GM12892 (cell line): ENCODE measurements around the gene CHKB.
"Not testable (repeated sequence)": the region's sequence is repeated elsewhere in the genome, so short reads cannot be mapped to it uniquely, and the experiment has no call there.

ENCODE experiments used
- DNase-seq: peaks from one replicate; pipeline ENCODE4 v3.0.0; 2011; ENCODE audit not compliant: insufficient read length
- FAIRE-seq: peaks from 2 replicates; lab custom pipeline; 2011; peaks lifted over from hg19 to GRCh38; lab: Jason Lieb, UNC
- POLR2A ChIP-seq: IDR thresholded peaks from 2 replicates; pipeline ENCODE4 v1.6.1; 2011; ENCODE audit warnings: low read depth, low read length, control low read depth
- POLR2AphosphoS5 ChIP-seq: IDR thresholded peaks from 2 replicates; pipeline ENCODE4 v1.6.1; 2011; ENCODE audit warnings: low read depth, low read length, control low read depth
- TAF1 ChIP-seq: IDR thresholded peaks from 2 replicates; pipeline ENCODE4 v1.6.1; 2011; ENCODE audit warnings: low read depth, mild to moderate bottlenecking, control low read depth, low read length, borderline replicate concordance

CHKB gene

DNA sequence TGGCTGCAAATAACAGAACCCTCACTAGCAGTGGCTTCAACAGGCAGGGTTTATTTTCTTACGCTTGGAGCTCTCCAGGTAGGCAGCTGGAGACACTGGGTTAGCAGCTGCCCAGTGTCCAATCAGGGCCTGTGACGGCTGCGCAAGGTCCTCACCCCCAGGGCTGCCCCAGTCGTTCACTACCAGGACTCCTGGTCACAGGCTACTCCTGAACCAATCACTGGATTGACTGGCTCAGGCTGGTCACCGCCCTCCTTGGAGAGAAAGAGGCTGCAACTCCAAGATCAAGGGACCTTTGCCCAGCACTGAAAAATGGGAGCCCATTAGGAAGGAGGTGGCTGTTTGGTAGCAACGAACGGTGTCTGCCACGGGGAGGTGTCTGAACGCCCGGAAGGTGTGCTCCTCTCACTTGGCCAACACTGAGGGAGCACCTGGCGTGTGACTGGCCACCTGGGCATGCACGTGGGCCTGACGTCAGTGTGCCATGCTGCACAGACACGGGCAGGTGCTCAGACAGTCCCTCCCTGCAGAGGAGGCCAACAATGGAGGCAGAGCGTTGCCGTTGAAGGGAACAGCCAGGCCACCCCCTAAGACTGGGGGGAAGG, 40.2 kb upstream of the CHKB start:
- DNase-seq (no peak), FAIRE-seq (no peak)
- no peak for TF ChIP-seq POLR2A
- no peak for TF ChIP-seq TAF1
- TF ChIP-seq POLR2AphosphoS5 = no peak

DNA sequence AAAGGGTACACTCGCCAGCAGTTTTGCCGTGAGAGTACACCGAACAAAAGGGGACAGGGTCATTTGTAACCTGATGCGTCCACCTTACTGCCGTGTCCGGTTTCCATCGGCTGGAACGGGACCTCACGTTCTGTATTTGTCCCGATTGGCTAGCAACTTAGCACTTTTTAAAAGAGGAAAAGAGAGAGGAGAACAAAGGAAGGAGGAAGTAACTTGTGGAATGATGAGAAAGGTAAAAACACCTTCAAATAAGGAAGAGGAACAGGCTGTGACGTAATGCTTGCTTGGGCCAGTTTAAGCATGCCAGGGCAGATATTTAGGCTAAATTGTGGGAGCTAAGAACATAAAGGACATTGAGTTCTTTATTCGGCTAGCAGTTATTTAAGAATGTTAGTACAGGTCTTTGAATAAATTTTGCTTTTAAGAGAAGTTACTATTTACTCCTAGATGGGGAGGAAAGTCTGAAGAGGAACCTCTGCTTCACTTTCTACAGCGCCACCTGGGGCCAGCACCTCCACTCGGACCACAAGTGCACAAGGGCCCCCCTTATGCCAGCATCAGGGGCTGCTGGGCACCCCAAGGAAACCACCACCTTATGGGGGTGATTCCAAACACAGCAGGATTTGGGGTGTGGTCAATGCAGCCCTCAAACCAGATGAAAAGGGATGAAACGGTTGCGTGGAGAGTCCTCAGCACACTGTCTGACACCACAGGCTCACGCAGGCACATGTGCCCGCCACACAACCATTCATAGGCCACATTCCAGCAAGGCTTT, 39.5 kb upstream of the CHKB start:
- peak; percentile 71 for FAIRE-seq
- no peak for DNase-seq
- TF ChIP-seq POLR2AphosphoS5 (0 out of 2 replicates have a peak, but pooled peaks have one; percentile 1), POLR2A (no peak)

DNA sequence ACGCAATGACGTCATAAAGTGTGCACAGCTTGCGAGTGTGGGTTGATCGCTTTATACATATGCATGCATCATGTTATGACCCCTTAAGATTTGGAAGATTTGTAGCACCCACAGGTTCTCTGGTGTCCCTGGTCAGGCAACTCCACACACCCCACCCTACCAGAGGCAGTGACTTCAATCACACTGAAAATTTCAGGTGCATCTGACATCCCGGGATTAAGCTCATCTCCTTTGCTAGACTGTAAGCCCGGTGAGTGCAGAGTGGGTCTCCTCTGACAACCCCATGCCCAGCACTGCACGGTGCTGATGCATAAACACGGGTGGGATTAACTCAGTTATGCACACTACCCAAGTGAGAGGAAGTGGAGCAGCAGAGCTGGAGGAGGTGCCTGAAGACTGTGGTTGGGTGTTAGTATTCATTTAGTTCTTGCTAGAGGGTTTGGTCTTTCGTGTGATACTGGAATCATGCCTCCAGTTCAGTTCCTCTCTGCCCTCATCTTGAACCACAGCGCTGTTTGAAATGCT, 38.8 kb upstream of the CHKB start:
- no peak for TF ChIP-seq TAF1
- peak; percentile 74 for TF ChIP-seq POLR2A
- TF ChIP-seq POLR2AphosphoS5 = peak; percentile 43
- DNase-seq = peak; percentile 30
- peak; percentile 84 for FAIRE-seq

DNA sequence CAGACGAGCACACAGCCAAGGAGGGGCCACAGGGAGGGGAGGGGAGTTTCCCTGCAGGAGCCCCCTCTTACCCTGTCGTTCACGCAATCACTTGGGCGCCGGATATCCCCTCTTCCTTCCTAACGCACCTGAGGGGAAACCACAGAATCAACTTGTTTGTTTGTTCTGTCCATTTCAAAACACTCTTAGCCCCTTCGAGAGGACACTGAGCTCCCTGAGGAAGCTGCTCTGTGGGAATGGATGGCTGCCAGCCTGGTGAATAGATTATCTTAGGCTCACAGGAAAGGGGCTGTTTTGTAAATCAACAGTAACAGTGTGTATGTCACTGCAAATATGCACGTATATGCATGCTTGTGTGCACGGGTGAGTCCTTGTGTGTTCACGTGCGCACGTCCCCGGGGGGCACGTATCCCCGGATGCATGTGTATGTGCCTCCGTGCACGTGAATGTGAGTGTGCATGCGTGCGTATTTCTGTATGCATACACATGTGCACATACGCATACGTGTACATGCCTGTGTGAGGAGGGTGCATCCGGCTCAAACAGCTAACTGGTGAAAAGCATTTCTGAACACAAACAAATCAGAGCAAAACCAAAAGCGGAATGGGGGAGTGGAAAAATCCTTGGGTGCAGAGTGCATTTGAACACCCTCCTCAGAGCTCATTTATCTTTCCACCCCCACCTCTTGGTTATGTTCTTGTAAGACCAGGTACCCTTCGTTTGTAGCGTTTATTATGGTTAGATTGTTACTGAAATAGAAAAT, 38.1 kb upstream of the CHKB start:
- DNase-seq (peak; percentile 54), FAIRE-seq (peak; percentile 96)
- TF ChIP-seq POLR2A (no peak), TAF1 (no peak), POLR2AphosphoS5 (0 out of 2 replicates have a peak, but pooled peaks have one; percentile 40)

DNA sequence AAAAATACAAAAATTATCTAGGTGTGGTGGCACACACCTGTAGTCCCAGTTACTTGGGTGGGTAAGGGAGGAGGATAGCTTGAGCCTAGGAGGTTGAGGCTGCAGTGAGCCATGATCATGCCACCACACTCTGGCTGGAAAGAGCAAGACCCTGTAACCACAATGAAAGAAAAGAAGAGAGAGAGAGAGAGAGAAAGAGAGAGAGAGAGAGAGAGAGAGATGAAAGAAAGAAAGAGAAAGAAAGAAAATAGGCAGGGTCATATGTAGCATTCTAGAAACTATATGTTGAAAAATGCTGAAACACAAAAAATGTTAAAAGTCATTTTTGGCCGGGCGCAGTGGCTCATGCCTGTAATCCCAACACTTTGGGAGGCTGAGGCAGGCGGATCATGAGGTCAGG, 31.6 kb upstream of the CHKB start:
- not testable (repeated sequence) for DNase-seq, FAIRE-seq

DNA sequence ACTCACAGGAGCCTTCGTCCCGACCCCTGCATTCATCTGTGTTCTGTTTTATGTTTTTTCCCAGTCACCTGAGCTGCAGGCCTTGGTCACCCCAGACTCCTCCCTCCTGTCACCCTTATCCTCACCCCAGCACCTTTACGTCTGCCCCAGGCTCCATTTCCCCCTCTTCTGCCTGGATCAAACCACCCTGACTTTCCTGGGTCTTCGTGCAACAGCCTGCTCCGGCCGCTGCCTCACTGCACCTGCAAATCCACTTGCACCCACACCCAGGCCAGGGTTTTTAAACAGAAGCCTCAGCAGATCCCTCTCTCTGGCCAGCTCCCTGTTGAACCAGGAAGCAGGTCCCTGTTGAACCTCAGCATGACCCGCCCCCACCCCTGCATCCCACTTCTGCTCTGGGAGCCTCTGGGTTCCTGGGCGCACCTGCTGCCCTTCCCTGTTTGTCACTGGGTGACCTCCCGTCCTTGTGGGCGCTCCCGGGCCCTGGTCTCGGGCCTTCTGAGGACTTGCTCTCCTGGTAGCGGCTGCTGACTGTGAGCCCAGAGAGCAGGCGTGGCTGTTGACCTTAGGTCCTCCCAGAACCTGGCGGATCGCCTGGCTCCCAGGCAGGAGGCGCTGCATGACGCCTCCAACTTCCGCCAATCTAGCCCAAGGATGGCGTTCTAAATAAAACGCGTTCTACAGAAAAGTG, 30.8 kb upstream of the CHKB start:
- FAIRE-seq (no peak), DNase-seq (no peak)
- TF ChIP-seq POLR2A = no peak
- no peak for TF ChIP-seq TAF1
- TF ChIP-seq POLR2AphosphoS5 = no peak

DNA sequence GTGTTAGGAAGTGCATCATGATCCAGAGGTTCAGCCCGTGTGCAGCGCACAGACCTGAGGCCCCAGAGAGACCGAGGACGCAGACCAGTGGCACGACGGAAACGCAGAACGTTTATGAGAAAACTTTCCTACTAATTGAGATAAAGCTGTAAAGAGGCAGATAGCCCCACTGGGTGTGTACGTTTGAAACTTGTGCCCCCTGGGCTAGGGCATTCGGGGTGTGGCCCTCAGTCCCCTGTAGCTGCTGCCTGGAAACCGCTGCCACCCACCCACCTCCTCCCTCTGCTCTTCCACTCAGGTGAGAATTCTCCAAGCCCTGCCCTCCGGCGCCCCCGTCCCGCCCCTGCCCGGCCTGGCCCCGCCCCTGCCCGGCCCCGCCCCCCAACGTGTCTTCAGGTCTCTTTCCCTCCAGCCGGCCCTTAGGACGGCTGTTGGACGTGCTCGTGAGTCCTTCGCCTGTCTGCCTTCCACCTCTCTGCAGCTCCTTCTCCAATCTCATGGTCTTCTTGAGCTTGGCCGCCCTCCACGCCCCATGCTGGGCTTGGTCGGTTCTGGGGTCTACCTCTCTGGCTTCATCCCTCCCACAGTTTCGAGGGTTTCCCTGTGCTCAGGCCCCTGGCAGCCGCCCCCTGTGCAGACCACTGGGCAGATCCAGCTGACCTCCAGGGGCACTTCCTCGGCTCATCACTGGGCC, 30.0 kb upstream of the CHKB start:
- DNase-seq = peak; percentile 61

DNA sequence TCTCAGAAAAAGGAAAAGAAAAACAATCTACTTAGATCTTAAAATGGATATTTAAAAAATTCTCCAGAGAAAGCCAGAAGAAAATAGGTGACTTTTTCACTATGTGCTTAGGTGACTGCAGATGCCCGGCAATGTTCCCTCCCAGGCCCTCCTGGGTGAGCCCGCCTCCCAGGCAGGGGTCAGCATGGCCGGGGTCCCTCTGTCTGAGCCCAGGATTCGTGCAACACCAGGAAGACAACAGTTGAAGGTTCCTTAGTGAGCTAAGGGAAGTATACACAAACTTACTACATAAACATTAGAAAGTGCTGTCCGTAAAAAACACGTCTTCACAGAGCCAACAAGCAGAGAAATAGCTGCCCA, 29.5 kb upstream of the CHKB start:
- FAIRE-seq (no peak), DNase-seq (no peak)
- no peak for TF ChIP-seq POLR2A
- no peak for TF ChIP-seq TAF1
- TF ChIP-seq POLR2AphosphoS5 = no peak

More for the DNA sequence above, 30.0 kb upstream of the CHKB start:
- no peak for TF ChIP-seq TAF1
- no peak for TF ChIP-seq POLR2AphosphoS5
- no peak for TF ChIP-seq POLR2A
- FAIRE-seq = peak; percentile 64

DNA sequence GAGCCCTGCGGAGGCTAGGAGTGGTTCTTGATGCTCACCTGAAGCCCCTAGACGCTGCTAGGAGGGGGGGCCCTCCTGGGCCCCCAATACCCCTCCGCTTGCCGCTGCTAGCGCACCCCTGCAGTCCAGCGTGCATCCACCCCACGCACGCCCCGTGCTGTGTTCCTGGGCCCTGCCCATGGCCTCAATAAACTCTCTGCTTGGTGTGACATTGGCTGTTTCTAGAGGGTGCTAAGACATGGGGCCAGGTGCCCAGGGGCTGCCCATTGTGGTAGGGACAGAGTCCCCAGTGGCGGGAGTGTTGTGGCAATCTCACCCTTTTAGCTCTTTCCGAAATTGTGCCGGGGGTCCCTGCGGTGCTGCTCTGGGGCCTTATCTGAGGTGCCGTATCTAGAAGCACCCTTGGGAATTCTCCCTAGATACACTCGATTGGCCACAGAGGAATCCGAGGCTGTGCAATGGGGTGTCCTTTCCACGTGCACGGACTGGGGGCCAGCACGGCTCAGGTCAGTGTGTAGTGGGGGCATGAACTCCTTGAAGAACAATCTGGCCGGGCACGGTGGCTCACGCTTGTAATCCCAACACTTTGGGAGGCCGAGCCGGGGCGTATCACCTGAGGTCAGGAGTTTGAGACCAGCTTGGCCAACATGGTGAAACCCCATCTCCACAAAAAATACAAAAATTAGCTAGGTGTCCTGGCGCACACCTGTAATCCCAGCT, 28.9 kb upstream of the CHKB start:
- FAIRE-seq (no peak), DNase-seq (no peak)
- TF ChIP-seq POLR2AphosphoS5 (no peak), POLR2A (no peak), TAF1 (no peak)

DNA sequence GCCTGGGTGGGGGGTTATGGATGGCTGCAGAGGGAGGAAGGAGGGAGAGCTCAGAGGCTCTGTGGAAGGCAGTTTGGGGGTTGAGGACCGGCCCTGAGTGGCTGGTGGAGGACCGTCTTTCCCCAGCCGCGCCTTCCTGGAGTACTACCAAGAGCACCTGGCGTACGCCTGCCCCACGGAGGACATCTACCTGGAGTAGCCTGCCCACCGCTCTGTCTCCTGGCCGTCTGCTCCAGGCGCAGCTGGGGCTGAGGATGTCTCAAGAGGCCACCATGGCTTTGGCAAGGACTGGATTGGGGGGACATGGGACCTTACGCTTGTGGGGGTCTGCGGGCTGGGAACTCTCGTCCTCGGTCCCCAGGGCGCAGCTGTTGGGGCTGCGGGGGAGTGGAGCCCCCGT, 27.9 kb upstream of the CHKB start:
- TF ChIP-seq POLR2AphosphoS5 (no peak), POLR2A (no peak), TAF1 (no peak)
- DNase-seq (no peak), FAIRE-seq (no peak)

DNA sequence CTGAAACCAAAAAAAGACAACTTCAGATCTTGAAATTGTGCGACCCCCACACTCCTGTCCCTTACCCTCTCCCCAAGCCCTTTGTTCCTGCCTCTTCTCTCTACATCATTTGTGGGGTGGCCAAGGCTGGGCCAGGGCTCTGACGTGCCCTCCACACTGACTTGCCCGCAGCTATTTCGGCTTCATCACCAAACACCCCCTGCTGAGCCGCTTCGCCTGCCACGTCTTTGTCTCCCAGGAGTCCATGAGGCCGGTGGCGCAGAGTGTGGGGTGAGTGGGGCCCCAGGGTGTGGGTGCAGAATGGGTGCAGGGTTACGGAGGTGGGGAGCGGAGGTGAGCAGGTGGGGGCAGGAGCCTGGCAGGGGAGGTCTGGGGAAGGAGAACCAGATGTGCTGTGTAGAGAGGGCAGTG, 27.4 kb upstream of the CHKB start:
- FAIRE-seq (no peak), DNase-seq (no peak)
- TF ChIP-seq POLR2A (no peak), TAF1 (no peak), POLR2AphosphoS5 (no peak)
